Skeletal muscle satellite cell (primary cell): ENCODE results near the gene IGDCC3.

ENCODE experiments used
- H3K27me3 ChIP-seq: 2 replicates; pipeline ENCODE4 v1.7.0; 2013; ENCODE audit warnings: low read length; ENCODE audit not compliant: control insufficient read depth, insufficient read depth
- H3K36me3 ChIP-seq: 2 replicates; pipeline ENCODE4 v1.7.0; 2013; ENCODE audit warnings: mild to moderate bottlenecking, control low read depth, low read length; ENCODE audit not compliant: insufficient read depth
- H3K4me1 ChIP-seq: 2 replicates; pipeline ENCODE4 v1.7.0; 2013; ENCODE audit warnings: low read length; ENCODE audit not compliant: control insufficient read depth, insufficient read depth
- H3K4me2 ChIP-seq: 2 replicates; pipeline ENCODE4 v1.7.0; 2013; ENCODE audit warnings: mild to moderate bottlenecking, low read length
- H3K4me3 ChIP-seq: 2 replicates; pipeline ENCODE4 v1.7.0; 2013; ENCODE audit warnings: low read length
- H3K9ac ChIP-seq: 2 replicates; pipeline ENCODE4 v1.7.0; 2013; ENCODE audit warnings: mild to moderate bottlenecking, low read depth, low read length, moderate library complexity
- H3K9me3 ChIP-seq: replicated peaks from 2 replicates; pipeline ENCODE4 v1.7.0; 2013; ENCODE audit warnings: mild to moderate bottlenecking, control low read depth, low read length

The IGDCC3 gene

GRCh38 chr15:65374821-65375401, 2.9 kb downstream of the IGDCC3 start:
- Histone ChIP-seq H3K9ac (no peak overlapping the region), H3K4me2 (no peak overlapping the region), H3K4me3 (no peak overlapping the region), H3K4me1 (peaks cover 10% of the 10 kb centered on the region), H3K27me3 (peaks cover 76% of the 10 kb centered on the region), H3K36me3 (no peaks in the 10 kb centered on the region), H3K9me3 (no peaks in the 10 kb centered on the region)

DNA sequence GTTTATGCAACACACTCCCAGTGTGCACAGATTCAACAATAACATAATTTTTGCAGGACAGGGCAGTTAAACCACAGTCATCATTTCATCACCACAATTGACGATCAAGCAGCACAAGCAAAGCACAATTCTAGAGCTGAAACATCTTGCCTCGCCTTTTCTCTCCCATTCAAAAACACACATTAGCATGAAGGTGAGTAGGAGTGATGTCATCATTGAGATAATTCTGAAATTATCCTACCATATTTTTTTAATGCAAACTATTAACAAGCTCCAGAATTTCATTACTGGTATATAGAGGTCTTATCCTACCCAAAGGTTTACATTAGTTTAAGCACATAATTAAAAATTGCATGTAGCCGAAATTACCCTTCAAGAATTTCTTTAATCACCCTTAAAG, 3.5 kb downstream of the IGDCC3 start:
- Histone ChIP-seq H3K27me3 (peaks cover 72% of the 10 kb centered on the region), H3K4me2 (no peak overlapping the region), H3K9me3 (no peaks in the 10 kb centered on the region), H3K4me3 (no peak overlapping the region), H3K4me1 (peaks cover 10% of the 10 kb centered on the region), H3K9ac (no peak overlapping the region), H3K36me3 (no peaks in the 10 kb centered on the region)

- Histone ChIP-seq H3K9ac (no peak overlapping the region), H3K9me3 (no peaks in the 10 kb centered on the region), H3K4me2 (no peak overlapping the region), H3K4me1 (peaks cover 10% of the 10 kb centered on the region), H3K36me3 (no peaks in the 10 kb centered on the region), H3K4me3 (no peak overlapping the region), H3K27me3 (peaks cover 74% of the 10 kb centered on the region)
These were observed 4.6 kb downstream of the IGDCC3 start for GRCh38 chr15:65373163-65373651.

- Histone ChIP-seq H3K4me3 (no peak overlapping the region), H3K36me3 (no peaks in the 10 kb centered on the region), H3K4me2 (no peak overlapping the region), H3K9me3 (no peaks in the 10 kb centered on the region), H3K4me1 (peaks cover 10% of the 10 kb centered on the region), H3K27me3 (peaks cover 72% of the 10 kb centered on the region), H3K9ac (no peak overlapping the region)
These were observed 5.1 kb downstream of the IGDCC3 start for GRCh38 chr15:65372787-65373067.

- H3K4me2 ChIP-seq: no peak overlapping the region
- H3K9ac ChIP-seq: no peak overlapping the region
- peaks cover 70% of the 10 kb centered on the region for H3K27me3 ChIP-seq
- H3K9me3 ChIP-seq: no peaks in the 10 kb centered on the region
- peaks cover 8% of the 10 kb centered on the region for H3K4me1 ChIP-seq
- no peak overlapping the region for H3K4me3 ChIP-seq
- H3K36me3 ChIP-seq: no peaks in the 10 kb centered on the region
These were observed 5.6 kb downstream of the IGDCC3 start for GRCh38 chr15:65371976-65372786.

GRCh38 chr15:65370885-65371284, 6.9 kb downstream of the IGDCC3 start:
- no peak overlapping the region for H3K9ac ChIP-seq
- H3K4me1 ChIP-seq: peaks cover 2% of the 10 kb centered on the region
- H3K4me3 ChIP-seq: no peak overlapping the region
- H3K4me2 ChIP-seq: no peak overlapping the region
- no peaks in the 10 kb centered on the region for H3K9me3 ChIP-seq
- no peaks in the 10 kb centered on the region for H3K36me3 ChIP-seq
- H3K27me3 ChIP-seq: peaks cover 62% of the 10 kb centered on the region

DNA sequence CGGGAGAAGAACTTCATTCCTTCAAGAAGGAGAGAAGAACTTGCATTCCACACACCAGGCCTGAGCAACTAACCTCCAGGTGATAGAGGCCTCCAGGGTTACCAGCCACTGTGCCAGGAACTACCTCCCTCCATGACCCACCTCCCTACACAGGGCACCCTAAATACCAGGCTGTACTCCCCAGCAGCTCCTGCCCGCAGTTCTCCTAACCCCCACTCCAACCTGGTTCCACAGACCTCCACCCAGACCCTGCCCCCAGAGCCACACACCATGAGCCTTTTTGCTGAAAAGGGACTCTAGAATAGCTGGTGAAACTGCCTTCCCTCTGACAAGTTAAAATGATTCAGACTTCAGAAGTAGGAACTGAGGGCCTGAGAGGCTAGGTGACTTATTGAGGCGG, 8.2 kb downstream of the IGDCC3 start:
- Histone ChIP-seq H3K9me3 (no peaks in the 10 kb centered on the region), H3K4me2 (no peak overlapping the region), H3K27me3 (peaks cover 55% of the 10 kb centered on the region), H3K36me3 (no peaks in the 10 kb centered on the region), H3K4me1 (no peaks in the 10 kb centered on the region), H3K9ac (no peak overlapping the region), H3K4me3 (no peak overlapping the region)

DNA sequence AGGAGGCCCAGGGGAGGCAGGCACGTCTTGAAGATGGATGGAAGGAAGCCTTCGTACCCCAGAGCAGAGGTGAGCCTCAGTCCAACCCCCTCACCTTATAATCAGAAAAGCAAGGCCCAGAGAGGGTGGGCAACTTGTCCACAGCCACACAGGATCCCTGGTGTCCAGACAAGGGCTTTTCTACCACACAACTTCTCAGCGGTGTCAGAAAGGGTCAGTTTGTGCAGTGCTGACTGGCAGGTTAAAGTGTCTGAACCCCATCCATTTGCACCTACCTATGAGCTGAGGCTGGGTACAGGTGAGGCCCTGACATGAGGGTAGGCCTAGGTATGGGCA, 8.6 kb downstream of the IGDCC3 start:
- Histone ChIP-seq H3K9ac (no peak overlapping the region), H3K36me3 (no peaks in the 10 kb centered on the region), H3K4me1 (no peaks in the 10 kb centered on the region), H3K9me3 (no peaks in the 10 kb centered on the region), H3K4me3 (no peak overlapping the region), H3K27me3 (peaks cover 55% of the 10 kb centered on the region), H3K4me2 (no peak overlapping the region)

GRCh38 chr15:65368302-65369211, 9.2 kb downstream of the IGDCC3 start:
- Histone ChIP-seq H3K9ac (no peak overlapping the region), H3K27me3 (peaks cover 55% of the 10 kb centered on the region), H3K36me3 (no peaks in the 10 kb centered on the region), H3K4me1 (no peaks in the 10 kb centered on the region), H3K4me3 (no peak overlapping the region), H3K9me3 (no peaks in the 10 kb centered on the region), H3K4me2 (no peak overlapping the region)

DNA sequence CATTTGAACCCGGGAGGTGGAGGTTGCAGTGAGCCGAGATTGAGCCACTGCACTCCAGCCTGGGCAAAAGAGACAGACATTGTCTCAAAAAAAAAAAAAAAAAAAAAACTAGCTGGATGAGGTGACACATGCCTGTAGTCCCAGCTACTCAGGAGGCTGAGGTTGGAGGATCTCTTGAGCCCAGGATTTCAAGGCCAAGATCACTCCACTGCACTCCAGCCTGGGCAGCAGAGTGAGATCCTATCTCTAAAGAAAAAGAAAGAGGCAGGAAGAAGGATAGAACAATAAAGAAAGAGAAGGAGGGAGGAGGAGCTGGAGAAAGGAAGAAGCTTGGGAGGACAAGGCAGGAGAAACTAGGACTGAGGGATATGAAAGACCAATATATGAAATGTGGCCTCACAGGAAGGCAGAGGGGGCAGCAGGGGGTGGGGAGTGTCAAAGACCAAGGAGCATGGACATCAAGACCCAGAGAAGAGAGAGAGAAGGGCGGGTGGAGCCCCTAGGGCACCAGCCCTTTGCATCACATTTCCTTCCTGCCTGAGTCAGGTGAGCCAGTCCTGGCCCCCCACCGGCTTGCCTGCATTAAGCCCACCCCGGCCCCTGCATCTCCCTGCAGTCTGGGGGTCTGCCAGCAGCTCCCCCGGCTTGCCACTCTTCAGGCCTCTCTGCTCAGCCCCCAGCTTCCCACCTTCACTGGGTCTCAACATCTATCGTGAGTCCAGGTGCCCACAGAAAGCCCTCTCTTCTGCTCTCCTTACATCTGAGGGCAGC, 11.5 kb downstream of the IGDCC3 start:
- no peaks in the 10 kb centered on the region for H3K9me3 ChIP-seq
- H3K9ac ChIP-seq: no peak overlapping the region
- peaks cover 43% of the 10 kb centered on the region for H3K27me3 ChIP-seq

DNA sequence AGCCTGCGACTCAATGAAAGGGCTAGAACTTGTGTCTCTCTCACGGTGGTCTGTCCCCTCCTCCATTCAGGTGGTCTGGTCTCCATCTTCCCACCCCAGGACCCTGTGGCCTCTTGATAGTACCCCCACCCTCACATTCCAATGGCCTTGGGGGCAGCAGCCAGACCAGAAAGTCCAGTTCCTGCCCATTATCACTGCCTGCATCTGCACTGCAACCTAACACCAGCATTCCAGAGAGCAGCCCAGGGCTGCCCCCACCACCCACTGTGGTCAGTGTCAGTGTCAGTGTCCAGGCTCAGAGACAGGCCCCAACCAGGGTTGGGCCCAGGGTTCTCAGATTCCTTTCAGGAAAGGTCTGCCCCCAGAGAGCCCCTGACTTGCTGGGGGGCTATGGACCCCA, 12.6 kb downstream of the IGDCC3 start:
- H3K9ac ChIP-seq: no peak overlapping the region
- H3K4me2 ChIP-seq: no peak overlapping the region
- H3K27me3 ChIP-seq: peaks cover 42% of the 10 kb centered on the region
- no peaks in the 10 kb centered on the region for H3K4me1 ChIP-seq
- H3K9me3 ChIP-seq: no peaks in the 10 kb centered on the region
- H3K4me3 ChIP-seq: no peak overlapping the region
- no peaks in the 10 kb centered on the region for H3K36me3 ChIP-seq

More for the DNA sequence above, 11.5 kb downstream of the IGDCC3 start:
- no peaks in the 10 kb centered on the region for H3K4me1 ChIP-seq
- no peaks in the 10 kb centered on the region for H3K36me3 ChIP-seq
- H3K4me2 ChIP-seq: no peak overlapping the region
- no peak overlapping the region for H3K4me3 ChIP-seq
